Measurements from ENCODE around the gene PCYT1A.
"Not testable (repeated sequence)": the region's sequence is repeated elsewhere in the genome, so short reads cannot be mapped to it uniquely, and the experiment has no call there.

Gene PCYT1A

GRCh38 chr3:196284396-196284795, 3.1 kb downstream of the PCYT1A start:
- no peak for DNase-seq

- DNase-seq = no peak
Measured at GRCh38 chr3:196281962-196282361, 5.6 kb downstream of the PCYT1A start.

GRCh38 chr3:196280689-196281440, 6.7 kb downstream of the PCYT1A start:
- no peak for DNase-seq

GRCh38 chr3:196275126-196275525, 12.4 kb downstream of the PCYT1A start:
- no peak for DNase-seq

- no peak for DNase-seq
Measured at GRCh38 chr3:196274585-196274984, 12.9 kb downstream of the PCYT1A start.

GRCh38 chr3:196273655-196274054, 13.9 kb downstream of the PCYT1A start:
- no peak for DNase-seq

GRCh38 chr3:196272826-196273225, 14.7 kb downstream of the PCYT1A start:
- DNase-seq = no peak

GRCh38 chr3:196270499-196270898, 17.0 kb downstream of the PCYT1A start:
- DNase-seq = no peak

- DNase-seq = peak in 1 of 2 donors; percentile 13
Measured at GRCh38 chr3:196268284-196269163, 19.0 kb downstream of the PCYT1A start.

- DNase-seq = no peak
Measured at GRCh38 chr3:196263819-196264218, 23.7 kb downstream of the PCYT1A start.

- no peak for DNase-seq
Measured at GRCh38 chr3:196260784-196261183, 26.7 kb downstream of the PCYT1A start.

- no peak for DNase-seq
Measured at GRCh38 chr3:196255776-196256175, 31.8 kb downstream of the PCYT1A start.

GRCh38 chr3:196254376-196255283, 32.9 kb downstream of the PCYT1A start:
- DNase-seq = no peak

- DNase-seq = no peak
Measured at GRCh38 chr3:196251918-196252317, 35.6 kb downstream of the PCYT1A start.

- no peak for DNase-seq
Measured at GRCh38 chr3:196246612-196247308, 40.8 kb downstream of the PCYT1A start.

GRCh38 chr3:196244166-196244565, 43.4 kb downstream of the PCYT1A start:
- DNase-seq = not testable (repeated sequence)

GRCh38 chr3:196241704-196242103, 45.8 kb downstream of the PCYT1A start:
- no peak for DNase-seq

GRCh38 chr3:196240424-196240823, 47.1 kb downstream of the PCYT1A start:
- no peak for DNase-seq

GRCh38 chr3:196238612-196239560, 48.6 kb downstream of the PCYT1A start:
- DNase-seq = no peak

- DNase-seq = no peak
Measured at GRCh38 chr3:196237203-196237602, 50.3 kb downstream of the PCYT1A start.

- no peak for DNase-seq
Measured at GRCh38 chr3:196236223-196236622, 51.3 kb downstream of the PCYT1A start.
